HepG2 (cell line): ENCODE results near the gene PHF23. TPM values are rescaled to one million over a fixed set of nuclear protein-coding genes. Genes with fewer than 3 reads are reported as not detected.

Source experiments
- ATF4 ChIP-seq, 2 experiments: fragments of 450-650 bp in 1 of 2; sonication (generic) in 1 of 2; formaldehyde crosslinking; IDR thresholded peaks; 2 replicates each; pipeline versions ENCODE4 v1.5.0 to v1.8.0; 2020 to 2022; ENCODE audit warnings: mild to moderate bottlenecking in 1 of 2, missing genetic modification reagents in 1 of 2
- ATF7-NPFF ChIP-seq: sonication (generic); formaldehyde crosslinking; IDR thresholded peaks from 2 replicates; pipeline ENCODE4 v1.8.1; 2023; ENCODE audit warnings: mild to moderate bottlenecking, low read depth, missing genetic modification reagents, moderate library complexity
- CERS6 ChIP-seq: sonication (generic); formaldehyde crosslinking; IDR thresholded peaks from 2 replicates; pipeline ENCODE4 v1.5.0; 2020; ENCODE audit warnings: missing genetic modification reagents
- CSRNP2 ChIP-seq: sonication (generic); formaldehyde crosslinking; conservative IDR thresholded peaks from 2 replicates; pipeline ENCODE4 v1.8.0; 2022; ENCODE audit warnings: low read depth, missing genetic modification reagents
- HDAC1 ChIP-seq: sonication (generic); formaldehyde crosslinking; IDR thresholded peaks from 2 replicates; pipeline ENCODE4 v1.5.1; 2020; ENCODE audit warnings: mild to moderate bottlenecking, missing genetic modification reagents
- HNRNPUL1 ChIP-seq: fragments of 200-400 bp; formaldehyde crosslinking; IDR thresholded peaks from 2 replicates; pipeline ENCODE4 v1.6.1; 2017; ENCODE audit warnings: low read depth, mild to moderate bottlenecking, low read length, moderate library complexity
- NR0B2 ChIP-seq: sonication (generic); formaldehyde crosslinking; IDR thresholded peaks from 2 replicates; pipeline ENCODE4 v1.4.0; 2020; ENCODE audit warnings: mild to moderate bottlenecking, missing genetic modification reagents
- PHB2 ChIP-seq: fragments of 450-650 bp; IDR thresholded peaks from 2 replicates; pipeline ENCODE4 v1.6.1; 2018; ENCODE audit not compliant: partially characterized antibody
- POLR2AphosphoS2 ChIP-seq: IDR thresholded peaks from 2 replicates; pipeline ENCODE4 v1.6.1; 2011; ENCODE audit warnings: low read depth, low read length, improper control_type of control experiment
- SALL1 ChIP-seq: sonication (generic); formaldehyde crosslinking; IDR thresholded peaks from 2 replicates; pipeline ENCODE4 v1.8.0; 2022; ENCODE audit warnings: mild to moderate bottlenecking, missing genetic modification reagents
- SP5 ChIP-seq: IDR thresholded peaks from 2 replicates; pipeline ENCODE4 v1.6.1; 2016; ENCODE audit warnings: low read depth, borderline replicate concordance
- TCF7L2 ChIP-seq: IDR thresholded peaks from 2 replicates; pipeline ENCODE4 v1.6.1; 2011; ENCODE audit warnings: mild to moderate bottlenecking, low read depth, low read length, moderate library complexity
- WIZ ChIP-seq: sonication (generic); formaldehyde crosslinking; IDR thresholded peaks from 2 replicates; pipeline ENCODE4 v1.5.1; 2020; ENCODE audit warnings: mild to moderate bottlenecking, missing genetic modification reagents
- ZNF224 ChIP-seq: sonication (generic); formaldehyde crosslinking; IDR thresholded peaks from 2 replicates; pipeline ENCODE4 v1.5.0; 2020; ENCODE audit warnings: mild to moderate bottlenecking, missing genetic modification reagents
- ZNF329 ChIP-seq: sonication (generic); formaldehyde crosslinking; IDR thresholded peaks from 2 replicates; pipeline ENCODE4 v1.9.0; 2021; ENCODE audit warnings: low read depth, mild to moderate bottlenecking, missing genetic modification reagents
- ZNF337 ChIP-seq: sonication (generic); formaldehyde crosslinking; IDR thresholded peaks from 2 replicates; pipeline ENCODE4 v1.5.1; 2020; ENCODE audit warnings: missing genetic modification reagents, low read depth, mild to moderate bottlenecking, borderline replicate concordance
- ZNF354B ChIP-seq: sonication (generic); formaldehyde crosslinking; IDR thresholded peaks from 2 replicates; pipeline ENCODE4 v1.8.0; 2022; ENCODE audit warnings: mild to moderate bottlenecking, missing genetic modification reagents
- ZNF496 ChIP-seq: sonication (generic); formaldehyde crosslinking; IDR thresholded peaks from 2 replicates; pipeline ENCODE4 v1.8.1; 2023; ENCODE audit warnings: mild to moderate bottlenecking, moderate library complexity, missing genetic modification reagents; ENCODE audit not compliant: insufficient replicate concordance
- ZNF574 ChIP-seq: sonication (generic); formaldehyde crosslinking; IDR thresholded peaks from 2 replicates; pipeline ENCODE4 v1.4.0; 2020; ENCODE audit warnings: missing genetic modification reagents
- ZNF577 ChIP-seq: sonication (generic); formaldehyde crosslinking; IDR thresholded peaks from 2 replicates; pipeline ENCODE4 v1.4.0; 2020; ENCODE audit warnings: mild to moderate bottlenecking, low read depth, missing genetic modification reagents, borderline replicate concordance
- ZNF891 ChIP-seq: sonication (generic); formaldehyde crosslinking; IDR thresholded peaks from 2 replicates; pipeline ENCODE4 v1.5.0; 2020; ENCODE audit warnings: mild to moderate bottlenecking, missing genetic modification reagents
- ZSCAN30 ChIP-seq: sonication (generic); formaldehyde crosslinking; IDR thresholded peaks from 2 replicates; pipeline ENCODE4 v1.5.0; 2020; ENCODE audit warnings: mild to moderate bottlenecking, missing genetic modification reagents
- polyA plus RNA-seq, 8 experiments: library from polyadenylated mRNA; depleted of rRNA in 3 of 8; stranded (reverse) in 7 of 8; unstranded in 1 of 8; fragments of >200 nt; fragmentation: Illumina TruSeq in 4 of 8; extraction: Trizol in 4 of 8; gene quantifications; 2 replicates each; pipeline versions ENCODE4 v1.2.1 to v1.2.3, GENCODE V29; 2011 to 2016; ENCODE audit warnings: low read depth in 4 of 8, missing spikeins in 1 of 8, mixed read lengths in 1 of 8; ENCODE audit not compliant: insufficient read depth in 1 of 8
- total RNA-seq, 5 experiments: library from RNA; depleted of rRNA; stranded (reverse); fragments of >200 nt; fragmentation: Illumina TruSeq; extraction: Trizol; gene quantifications; 2 replicates each; pipeline ENCODE4 v1.2.3, GENCODE V29; 2016; ENCODE audit warnings: low read depth in 1 of 5

Gene PHF23
- total and polyA plus RNA-seq, 2 of the 13 experiments (the other 11 are each of a cell fraction or from before 2014, with no cell fraction given): 27.6 to 33.2 TPM

- no peak for TF ChIP-seq ZSCAN30 (CRISPR knock-in tag)
- TF ChIP-seq ZNF574 (CRISPR knock-in tag): peak; percentile 87
- TF ChIP-seq ATF7-NPFF (CRISPR knock-in tag): peak; percentile 36; the same call in 1 of the 2 replicates
- 0 out of 2 replicates have a peak, but pooled peaks have one; percentile 46 for TF ChIP-seq SP5 (CRISPR knock-in tag)
- peak; percentile 82 for TF ChIP-seq SALL1 (CRISPR knock-in tag)
- TF ChIP-seq ZNF354B (CRISPR knock-in tag): no peak
- peak in 1 of 2 experiments; percentile 43; a peak in 1 of 4 replicates for TF ChIP-seq ATF4 (CRISPR knock-in tag; IDR thresholded peaks at IDR 0.05)
- no peak for TF ChIP-seq ZNF577 (CRISPR knock-in tag)
- no peak for TF ChIP-seq CERS6 (CRISPR knock-in tag)
- no peak for TF ChIP-seq TCF7L2
- no peak for TF ChIP-seq CSRNP2 (CRISPR knock-in tag)
- no peak for TF ChIP-seq WIZ (CRISPR knock-in tag)
- peak; percentile 79 for TF ChIP-seq ZNF891 (CRISPR knock-in tag)
- TF ChIP-seq ZNF496: no peak
- TF ChIP-seq POLR2AphosphoS2: 0 out of 2 replicates have a peak, but pooled peaks have one; percentile 52
- peak; percentile 94 for TF ChIP-seq HDAC1
- TF ChIP-seq ZNF224 (CRISPR knock-in tag): peak; percentile 90
- no peak for TF ChIP-seq HNRNPUL1
- no peak for TF ChIP-seq ZNF337 (CRISPR knock-in tag)
- peak; percentile 54 for TF ChIP-seq NR0B2 (CRISPR knock-in tag)
- peak; percentile 24; the same call in 1 of the 2 replicates for TF ChIP-seq ZNF329
- TF ChIP-seq PHB2: no peak
Observed at GRCh38 chr17:7252176-7253043, 13.2 kb upstream of the PHF23 start, which contains the start of gene ELP5 (continued).
